Fibroblast of villous mesenchyme (primary cell): ENCODE results near the gene VSTM2L. TPM values are rescaled to one million over a fixed set of nuclear protein-coding genes. Genes with fewer than 3 reads are reported as not detected.

Experiments used
- DNase-seq: peaks from one replicate; pipeline ENCODE4 v3.0.0-alpha.2; 2010; ENCODE audit warnings: low read depth
- H3K4me3 ChIP-seq: 2 replicates; pipeline ENCODE4 v1.5.1; 2011; ENCODE audit warnings: low read depth, mild to moderate bottlenecking, low read length
- total RNA-seq: library from RNA; depleted of rRNA; stranded (reverse); fragments of >200 nt; gene quantifications from 2 replicates; pipeline ENCODE4 v1.2.3, GENCODE V29; 2012
- TF ChIP-seq, protein P1 (sequence below): IDR thresholded peaks from 2 replicates; pipeline ENCODE4 v1.5.1; 2012; ENCODE audit warnings: low read depth, mild to moderate bottlenecking, low read length; ENCODE audit not compliant: insufficient read depth

The VSTM2L gene
- total RNA-seq, 1 donor, result 1.3 TPM

DNA sequence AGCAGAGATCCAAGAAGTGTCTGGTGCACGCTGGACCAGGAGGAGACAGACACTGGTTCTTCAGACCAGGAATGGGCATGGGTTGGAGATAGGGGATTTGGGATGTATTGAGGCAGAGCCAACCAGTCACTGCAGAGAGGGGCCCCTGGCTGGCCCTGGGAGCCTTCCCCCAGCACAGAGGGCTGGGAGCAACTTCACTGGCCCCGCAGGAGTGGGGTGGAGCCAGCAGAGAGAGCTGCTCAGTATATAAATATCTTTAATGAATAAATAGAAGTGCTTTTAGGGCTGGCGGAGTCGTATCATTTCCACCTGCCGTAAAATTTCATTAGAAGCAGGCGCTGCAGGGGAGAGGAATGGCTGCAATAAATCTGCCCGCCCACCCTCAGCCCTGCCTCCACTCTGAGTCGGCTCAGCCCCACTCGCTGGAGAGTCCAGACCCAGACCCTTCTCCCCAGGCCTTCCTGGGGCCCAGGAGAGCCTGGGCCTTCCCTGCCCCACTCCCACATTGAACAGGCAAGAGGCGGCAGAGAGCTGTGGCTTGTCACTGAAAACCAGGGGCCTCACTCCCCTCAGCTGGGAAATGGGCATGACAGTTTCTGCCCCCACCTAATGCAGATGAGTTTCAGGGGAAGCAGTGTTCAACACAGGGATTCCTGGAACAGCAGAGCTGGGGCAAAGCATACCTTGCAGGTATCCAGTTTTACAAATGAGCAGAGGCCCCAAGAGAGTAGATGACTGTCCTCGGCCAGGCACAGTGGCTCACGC, 23.9 kb upstream of the VSTM2L start:
- TF ChIP-seq, protein P1, sequence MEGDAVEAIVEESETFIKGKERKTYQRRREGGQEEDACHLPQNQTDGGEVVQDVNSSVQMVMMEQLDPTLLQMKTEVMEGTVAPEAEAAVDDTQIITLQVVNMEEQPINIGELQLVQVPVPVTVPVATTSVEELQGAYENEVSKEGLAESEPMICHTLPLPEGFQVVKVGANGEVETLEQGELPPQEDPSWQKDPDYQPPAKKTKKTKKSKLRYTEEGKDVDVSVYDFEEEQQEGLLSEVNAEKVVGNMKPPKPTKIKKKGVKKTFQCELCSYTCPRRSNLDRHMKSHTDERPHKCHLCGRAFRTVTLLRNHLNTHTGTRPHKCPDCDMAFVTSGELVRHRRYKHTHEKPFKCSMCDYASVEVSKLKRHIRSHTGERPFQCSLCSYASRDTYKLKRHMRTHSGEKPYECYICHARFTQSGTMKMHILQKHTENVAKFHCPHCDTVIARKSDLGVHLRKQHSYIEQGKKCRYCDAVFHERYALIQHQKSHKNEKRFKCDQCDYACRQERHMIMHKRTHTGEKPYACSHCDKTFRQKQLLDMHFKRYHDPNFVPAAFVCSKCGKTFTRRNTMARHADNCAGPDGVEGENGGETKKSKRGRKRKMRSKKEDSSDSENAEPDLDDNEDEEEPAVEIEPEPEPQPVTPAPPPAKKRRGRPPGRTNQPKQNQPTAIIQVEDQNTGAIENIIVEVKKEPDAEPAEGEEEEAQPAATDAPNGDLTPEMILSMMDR, result no peak
- no peak for DNase-seq
- H3K4me3 ChIP-seq, result no peak overlapping the region

DNA sequence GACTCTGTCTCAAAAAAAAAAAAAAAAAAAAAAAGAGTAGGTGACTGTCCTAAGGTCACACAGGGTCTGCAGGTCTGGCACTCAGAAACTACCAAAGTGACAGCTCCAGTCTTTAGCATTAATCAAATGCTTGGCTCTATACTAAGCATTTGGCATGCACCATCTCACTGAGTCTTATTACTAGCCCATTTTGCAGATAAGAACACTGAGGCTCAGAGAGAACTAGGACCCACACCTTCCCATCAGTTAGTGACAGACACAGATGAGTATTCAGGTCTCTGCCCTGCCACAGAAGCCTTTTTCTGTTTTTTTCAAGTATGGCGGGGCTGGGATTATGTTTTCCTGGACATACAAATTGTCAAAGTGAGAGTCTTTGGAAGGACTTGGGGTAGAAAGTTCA, 23.1 kb upstream of the VSTM2L start:
- no peak for DNase-seq
- TF ChIP-seq, protein P1, result no peak
- no peak overlapping the region for H3K4me3 ChIP-seq

DNA sequence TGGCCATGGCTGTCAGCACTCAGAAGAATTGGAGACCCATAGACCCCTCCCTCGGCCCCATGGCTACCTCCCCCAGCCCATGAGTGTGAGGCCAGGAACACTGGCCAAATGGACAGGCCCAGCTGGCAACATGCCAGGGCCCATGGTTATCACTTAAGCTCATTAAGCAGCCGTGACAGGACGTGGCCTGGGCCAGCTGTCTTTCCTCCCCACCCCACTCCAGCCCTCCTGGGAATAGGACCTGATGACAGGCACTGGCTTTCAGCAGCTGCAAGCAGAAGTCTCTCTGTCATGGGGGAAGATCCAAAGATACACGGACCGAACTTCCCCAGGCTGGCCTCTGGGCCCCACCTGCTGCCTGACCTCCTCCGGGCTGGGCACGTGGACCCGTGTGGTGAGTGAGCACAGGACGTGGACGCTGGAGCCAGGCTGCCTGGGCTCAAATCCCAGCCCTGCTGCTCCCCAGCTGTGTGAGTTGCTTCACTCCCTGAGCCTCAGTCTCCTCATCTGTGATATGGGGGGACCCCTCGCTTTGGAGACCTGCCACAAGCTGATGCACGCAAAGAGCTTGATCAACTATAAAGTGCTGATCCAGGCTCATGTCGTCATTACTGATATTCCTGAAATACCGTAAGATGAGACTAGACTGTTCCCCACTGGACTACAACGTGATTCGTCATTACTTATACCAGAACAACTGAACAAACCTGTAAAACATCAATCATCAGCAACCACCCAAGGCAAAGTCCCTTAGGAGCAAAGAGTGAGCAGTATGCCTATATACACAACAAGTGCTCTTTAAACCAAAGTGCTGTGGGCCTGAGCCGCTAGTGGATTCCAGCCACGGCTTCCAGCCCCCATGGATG, 22.0 kb upstream of the VSTM2L start:
- TF ChIP-seq, protein P1, result no peak
- peak; percentile 19 for DNase-seq
- H3K4me3 ChIP-seq, result no peak overlapping the region

DNA sequence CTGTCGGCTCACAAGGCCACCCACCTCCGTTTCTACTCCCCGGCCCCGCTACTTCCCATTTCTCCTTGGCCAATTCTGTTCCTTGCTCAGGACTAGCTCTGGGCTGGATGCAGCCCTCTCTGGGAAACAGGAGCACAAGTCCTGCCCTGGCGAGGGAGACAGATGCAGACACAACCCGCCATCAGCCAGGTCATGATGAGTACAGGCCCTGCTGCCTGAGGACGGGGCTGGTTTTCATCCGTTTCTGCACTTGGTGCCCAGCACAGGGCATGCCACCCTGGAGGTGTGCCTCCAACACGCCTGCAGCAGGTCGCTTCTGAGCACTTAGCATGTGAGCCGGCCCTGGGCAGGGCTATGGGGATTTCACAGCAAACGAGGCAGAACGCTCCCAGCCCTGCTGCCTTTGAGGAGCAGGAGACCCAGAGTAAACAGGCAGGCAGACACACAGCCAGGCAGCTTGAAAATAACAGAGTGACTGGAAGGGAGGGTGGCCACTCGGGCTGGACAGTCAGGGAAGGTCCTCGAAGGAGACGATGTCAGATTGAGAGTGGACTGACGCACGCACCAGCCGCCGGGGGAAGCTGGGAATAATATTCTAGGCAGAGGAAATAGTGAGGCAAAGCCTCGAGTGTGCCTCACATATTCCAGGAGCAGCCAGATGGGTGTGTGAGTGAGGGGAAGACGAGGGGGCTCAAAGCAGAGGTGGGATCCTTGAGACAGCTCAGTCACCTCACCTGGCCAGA, 21.2 kb upstream of the VSTM2L start:
- TF ChIP-seq, protein P1, result no peak
- no peak overlapping the region for H3K4me3 ChIP-seq
- no peak for DNase-seq

DNA sequence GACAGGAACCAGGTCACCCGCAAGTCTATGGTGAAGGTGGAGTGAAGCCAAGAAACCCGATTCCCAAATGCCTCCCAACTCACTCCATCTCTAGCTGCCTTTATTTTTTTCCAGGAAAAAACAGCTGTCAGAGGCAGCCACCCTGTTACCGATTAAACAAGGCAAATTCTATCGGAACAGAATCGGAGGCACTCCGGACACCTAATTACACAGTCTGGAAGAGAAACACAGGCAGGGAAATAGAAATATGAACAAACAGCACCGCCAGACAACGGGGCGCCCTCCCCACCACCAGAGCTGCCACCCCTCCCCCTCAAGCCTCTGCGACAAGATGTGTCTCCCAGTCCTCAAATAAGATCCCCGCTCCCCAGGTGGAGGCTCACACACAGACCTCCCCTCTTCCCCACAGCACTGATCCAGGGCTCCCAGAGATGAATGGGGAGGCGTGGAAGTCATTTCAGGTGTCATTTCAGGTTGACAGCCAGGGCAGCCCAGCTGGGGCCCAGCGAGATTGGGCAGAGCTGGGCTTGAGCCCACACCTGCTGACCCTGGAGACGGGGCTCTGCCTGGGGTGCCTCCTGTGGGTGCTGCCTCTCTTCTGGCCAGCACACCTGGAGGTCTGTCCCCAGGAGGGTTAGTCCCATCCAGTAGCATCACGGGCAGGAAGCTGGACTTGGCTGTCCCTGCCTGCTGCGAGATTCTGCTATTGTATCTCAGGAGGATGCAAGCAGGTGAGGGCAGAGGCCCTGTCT, 19.8 kb upstream of the VSTM2L start:
- no peak overlapping the region for H3K4me3 ChIP-seq
- TF ChIP-seq, protein P1, result no peak
- DNase-seq, result no peak

DNA sequence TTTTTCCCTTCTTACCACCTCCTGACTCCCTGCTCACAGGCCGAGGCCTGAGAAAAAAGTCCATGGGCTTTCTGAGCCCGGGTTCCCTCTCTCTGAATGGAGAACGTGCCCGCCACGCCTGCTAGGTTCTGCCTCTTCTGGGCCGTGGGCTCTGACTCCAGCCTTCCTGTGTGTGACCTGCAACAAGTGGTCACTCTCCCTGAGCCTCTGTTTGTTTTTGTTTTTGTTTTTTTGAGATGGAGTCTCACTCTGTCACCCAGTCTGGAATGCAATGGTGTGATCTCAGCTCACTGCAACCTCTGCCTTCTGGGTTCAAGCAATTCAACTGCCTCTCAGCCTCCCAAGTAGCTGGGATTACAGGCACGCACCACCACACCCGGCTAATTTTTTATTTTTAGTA, 17.9 kb upstream of the VSTM2L start:
- no peak for DNase-seq
- H3K4me3 ChIP-seq, result no peak overlapping the region
- TF ChIP-seq, protein P1, result no peak
